ENCODE data around the gene SAFB2.

Gene SAFB2

DNA sequence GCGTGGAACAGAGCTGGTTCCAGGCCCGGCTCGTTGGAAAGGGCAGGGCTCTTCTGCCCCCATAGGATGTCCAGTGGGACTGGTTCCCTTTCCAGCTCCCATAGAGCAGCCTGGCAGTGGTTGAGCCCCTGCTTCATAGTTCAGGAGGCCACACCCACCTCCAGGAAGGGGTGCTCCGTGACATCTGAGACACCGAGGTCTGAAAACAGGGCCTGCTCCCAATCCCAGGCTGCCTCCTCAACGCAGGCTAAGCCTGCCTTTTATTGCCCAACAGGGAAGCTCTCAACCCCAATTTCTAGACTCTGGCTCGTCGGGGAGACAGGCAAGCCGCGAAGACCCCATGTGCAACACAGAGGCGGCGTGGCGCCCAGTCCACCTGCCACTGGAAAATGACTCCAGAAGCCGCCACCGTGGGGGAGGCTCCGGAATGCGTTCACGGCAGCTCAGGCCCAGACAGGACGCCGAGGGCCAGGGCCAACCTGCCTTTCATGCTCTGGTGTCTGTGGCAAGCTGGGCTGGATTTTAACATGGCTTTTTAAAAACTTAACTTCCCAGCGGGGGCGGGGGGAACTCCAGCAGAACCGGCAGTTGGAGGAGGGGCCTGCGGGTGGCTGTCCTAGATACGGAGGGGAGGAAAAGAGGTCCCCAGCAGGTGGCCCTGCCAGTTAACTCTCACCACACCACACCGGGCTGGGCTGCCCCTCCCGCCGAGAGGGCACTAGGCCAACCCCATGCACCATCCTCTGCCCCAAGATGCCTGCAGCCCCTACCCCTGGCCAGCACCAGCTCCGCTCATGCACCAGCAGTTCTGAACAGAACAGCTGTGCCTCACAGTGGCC is 36.9 kb downstream of the SAFB2 start:
- H3K9me3 Mint-ChIP-seq, result no peaks in the 10 kb centered on the region
- ATAC-seq, result peak; percentile 87
- peak; percentile 38 to 70 for DNase-seq
- peak overlapping the region; percentile 57 to 85 for H3K27ac Mint-ChIP-seq
- H3K4me3 Mint-ChIP-seq, result peak overlapping the region; percentile 54 to 72
- H3K27me3 Mint-ChIP-seq, result no peaks in the 10 kb centered on the region
- peaks cover 34% of the 10 kb centered on the region for H3K4me1 Mint-ChIP-seq

DNA sequence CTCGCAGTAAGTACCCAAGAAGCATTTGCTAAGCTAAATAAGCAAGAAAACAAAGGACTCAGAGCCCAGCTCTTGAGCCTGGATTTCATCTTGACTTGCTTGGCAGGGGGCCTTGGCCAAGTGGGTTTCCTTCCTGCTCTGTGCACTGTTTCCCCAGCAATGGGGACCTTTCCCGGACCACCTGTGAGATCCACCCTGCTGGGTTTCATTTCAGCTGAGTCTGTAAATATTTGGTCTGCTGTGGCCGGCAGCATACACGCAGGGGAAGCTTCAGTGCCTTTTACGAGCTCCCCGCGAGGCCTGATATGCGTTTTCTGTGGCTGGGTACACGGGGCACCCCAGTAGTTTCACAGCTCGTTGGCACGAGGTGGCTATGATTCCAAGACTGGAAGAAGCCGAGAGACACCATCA is 42.4 kb downstream of the SAFB2 start:
- no peak overlapping the region for H3K27ac Mint-ChIP-seq
- H3K9me3 Mint-ChIP-seq, result no peaks in the 10 kb centered on the region
- peaks cover 12% of the 10 kb centered on the region for H3K4me1 Mint-ChIP-seq
- DNase-seq (no peak), ATAC-seq (no peak)
- H3K27me3 Mint-ChIP-seq, result no peaks in the 10 kb centered on the region
- H3K4me3 Mint-ChIP-seq, result no peak overlapping the region

DNA sequence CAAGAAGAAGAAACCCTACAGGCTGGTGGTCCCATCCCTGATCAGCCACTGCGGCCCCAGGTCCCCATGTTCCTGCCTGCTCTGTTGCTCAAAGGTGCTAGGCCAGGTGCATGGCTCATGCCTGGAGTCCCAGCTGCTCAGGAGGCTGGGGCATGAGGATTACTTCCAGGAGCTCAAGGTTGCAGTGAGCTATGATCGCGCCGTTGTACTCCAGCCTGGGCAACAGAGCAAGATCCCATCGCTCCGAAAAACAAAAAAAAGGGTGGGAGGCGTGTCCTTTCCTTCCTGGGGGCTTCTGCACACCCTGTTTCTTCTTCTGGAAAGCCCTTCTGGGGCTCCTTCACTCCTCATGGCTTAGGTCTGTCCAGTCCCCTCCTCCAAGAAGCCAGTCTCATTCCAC is 42.9 kb downstream of the SAFB2 start:
- Mint-ChIP-seq H3K4me1 (peaks cover 12% of the 10 kb centered on the region), H3K27me3 (no peaks in the 10 kb centered on the region), H3K4me3 (no peak overlapping the region), H3K9me3 (no peaks in the 10 kb centered on the region), H3K27ac (peak overlapping the region in 1 of 2 donors; percentile 27)
- ATAC-seq (no peak), DNase-seq (no peak)

DNA sequence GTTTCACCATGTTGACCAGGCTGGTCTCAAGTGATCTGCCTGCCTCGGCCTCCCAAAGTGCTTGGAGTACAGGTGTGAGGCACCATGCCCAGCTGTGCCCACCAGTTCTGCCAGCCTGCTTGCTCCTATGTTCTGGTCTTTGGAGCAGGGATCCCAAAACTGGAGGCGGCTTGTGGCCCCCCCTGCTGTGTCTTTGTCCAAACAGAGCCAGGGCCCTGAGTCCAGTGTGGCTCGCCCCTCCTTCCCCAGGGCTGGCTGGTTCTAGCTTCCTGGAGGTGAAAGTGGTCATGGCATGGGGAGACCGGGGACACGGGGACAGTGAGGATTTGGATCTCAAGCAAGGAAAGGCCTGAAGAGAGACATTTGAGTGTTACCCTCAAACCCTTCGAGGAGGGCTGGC is 43.3 kb downstream of the SAFB2 start:
- Mint-ChIP-seq H3K27ac (no peak overlapping the region), H3K4me3 (no peak overlapping the region), H3K4me1 (peaks cover 12% of the 10 kb centered on the region), H3K27me3 (no peaks in the 10 kb centered on the region), H3K9me3 (no peaks in the 10 kb centered on the region)
- ATAC-seq, result no peak
- no peak for DNase-seq

DNA sequence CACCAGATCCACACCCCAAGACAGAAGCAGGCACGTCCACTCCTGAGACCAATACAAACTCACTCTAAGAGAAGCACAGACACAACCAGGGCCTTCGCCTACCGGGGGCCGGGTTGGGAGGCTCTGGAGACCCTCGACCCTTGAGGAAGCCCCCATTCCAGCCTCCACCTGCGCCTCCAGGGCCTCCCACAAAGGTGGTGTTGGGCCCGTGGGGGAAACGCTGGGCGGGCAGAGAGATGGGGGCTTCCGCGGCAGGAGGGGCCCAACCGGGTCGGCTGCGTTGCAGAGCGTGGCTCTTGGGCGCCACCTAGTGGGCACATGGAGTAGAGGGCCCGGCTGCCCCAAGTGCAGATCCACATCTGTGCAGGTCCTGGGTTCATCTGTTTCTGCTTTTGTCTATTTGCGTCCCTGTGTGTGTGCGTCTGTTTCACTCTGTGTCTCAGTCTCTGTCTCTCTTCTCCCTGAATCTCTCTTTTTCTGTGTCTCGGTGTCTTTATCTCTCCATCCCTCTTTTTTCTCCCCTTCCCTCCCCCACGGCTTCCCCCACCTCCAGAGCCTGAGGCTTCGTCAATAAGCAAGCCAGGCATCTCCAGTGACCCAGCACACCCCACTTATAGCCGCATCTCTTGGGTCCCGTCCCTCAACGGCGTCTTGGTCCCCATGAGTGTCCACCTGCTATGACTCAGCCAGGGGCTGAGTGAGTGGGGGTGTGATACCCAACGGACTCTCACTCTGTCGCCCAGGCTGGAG is 44.3 kb downstream of the SAFB2 start:
- no peaks in the 10 kb centered on the region for H3K9me3 Mint-ChIP-seq
- peak overlapping the region in 1 of 2 donors; percentile 9 for H3K4me3 Mint-ChIP-seq
- no peaks in the 10 kb centered on the region for H3K27me3 Mint-ChIP-seq
- peak overlapping the region in 1 of 2 donors; percentile 37 for H3K27ac Mint-ChIP-seq
- ATAC-seq (peak; percentile 93), DNase-seq (peak; percentile 68 to 73)
- H3K4me1 Mint-ChIP-seq, result peaks cover 12% of the 10 kb centered on the region

DNA sequence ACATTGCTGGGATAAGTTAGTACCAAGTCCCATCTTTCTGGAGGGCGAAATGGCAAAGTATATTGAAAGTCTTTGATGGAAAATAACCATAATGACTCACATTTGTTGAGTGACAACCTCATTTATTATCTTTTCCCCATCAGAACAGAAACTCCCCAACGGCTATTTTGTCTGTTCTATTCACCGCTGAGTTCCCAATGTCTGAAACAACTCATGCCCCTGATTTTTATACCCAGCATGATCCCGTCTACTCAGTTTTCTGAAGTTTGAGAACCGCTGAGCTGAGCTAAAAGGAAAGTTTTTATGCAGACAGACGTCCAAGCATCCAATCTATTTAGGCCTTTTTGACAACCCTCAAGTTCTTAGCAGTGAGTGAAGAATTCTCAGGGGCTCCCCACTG is 47.0 kb downstream of the SAFB2 start:
- DNase-seq (no peak), ATAC-seq (no peak)
- Mint-ChIP-seq H3K4me3 (no peak overlapping the region), H3K27me3 (no peaks in the 10 kb centered on the region), H3K27ac (no peak overlapping the region), H3K4me1 (peaks cover 12% of the 10 kb centered on the region), H3K9me3 (no peaks in the 10 kb centered on the region)

DNA sequence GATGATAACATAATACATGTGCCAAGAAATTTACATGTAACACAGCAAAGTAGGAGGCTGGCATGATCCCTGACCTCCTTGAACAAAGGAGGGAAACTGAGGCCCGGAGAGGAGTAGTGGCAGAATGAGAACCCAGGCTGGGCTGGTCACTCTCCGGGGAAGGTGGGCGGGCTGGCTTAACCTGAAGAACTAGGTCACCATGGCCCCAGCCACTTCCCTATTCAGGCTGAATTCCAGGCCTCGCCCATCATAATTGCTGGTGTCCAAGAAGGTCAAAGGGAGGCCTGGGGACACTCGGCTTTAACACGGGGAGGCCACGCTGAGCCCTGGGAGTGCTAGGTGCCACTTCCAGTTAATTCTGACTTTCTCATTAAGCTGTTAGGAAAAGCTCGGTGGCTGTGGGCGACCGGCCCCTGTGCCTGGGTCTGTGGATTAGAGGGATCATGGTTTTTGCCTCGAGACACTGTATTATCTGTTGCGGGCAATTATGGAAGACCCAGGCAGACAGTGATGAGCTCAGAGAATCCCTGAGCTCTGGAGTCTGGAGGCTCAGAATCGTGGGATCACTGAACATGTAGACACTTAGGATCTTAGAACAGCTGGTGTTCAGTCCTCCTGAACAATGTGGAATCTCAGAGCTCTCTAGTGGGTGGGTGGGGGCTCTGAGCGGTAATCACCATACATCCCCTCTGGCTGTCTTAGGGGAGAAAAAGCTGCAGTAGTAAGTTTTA is 49.9 kb downstream of the SAFB2 start:
- peaks cover 2% of the 10 kb centered on the region for H3K4me1 Mint-ChIP-seq
- no peak overlapping the region for H3K27ac Mint-ChIP-seq

DNA sequence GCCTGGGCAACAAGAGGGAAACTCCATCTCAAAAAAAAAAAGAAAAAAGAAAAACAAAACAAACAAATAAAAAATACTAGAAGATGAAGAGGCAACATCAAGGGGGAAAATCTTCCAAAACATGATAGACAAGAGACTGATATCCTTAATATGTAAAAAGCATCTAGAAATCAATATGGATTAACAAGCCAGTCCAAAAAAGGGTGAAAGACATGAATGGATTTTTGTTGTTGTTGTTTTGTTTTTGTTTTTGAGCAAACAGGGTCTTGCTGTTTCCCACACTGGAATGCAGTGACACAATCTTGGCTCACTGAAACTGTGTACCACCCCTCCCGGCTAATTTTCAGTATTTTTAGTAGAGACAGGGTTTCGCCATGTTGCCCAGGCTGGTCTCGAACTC is 50.8 kb downstream of the SAFB2 start:
- no peak for ATAC-seq
- H3K4me1 Mint-ChIP-seq, result no peaks in the 10 kb centered on the region
- H3K27ac Mint-ChIP-seq, result no peak overlapping the region
- H3K4me3 Mint-ChIP-seq, result no peak overlapping the region
- H3K27me3 Mint-ChIP-seq, result peaks cover 8% of the 10 kb centered on the region
- no peak for DNase-seq
- no peaks in the 10 kb centered on the region for H3K9me3 Mint-ChIP-seq

More for the DNA sequence above, 49.9 kb downstream of the SAFB2 start:
- DNase-seq, result no peak
- Mint-ChIP-seq H3K4me3 (no peak overlapping the region), H3K9me3 (no peaks in the 10 kb centered on the region), H3K27me3 (peaks cover 8% of the 10 kb centered on the region)
- ATAC-seq, result no peak

DNA sequence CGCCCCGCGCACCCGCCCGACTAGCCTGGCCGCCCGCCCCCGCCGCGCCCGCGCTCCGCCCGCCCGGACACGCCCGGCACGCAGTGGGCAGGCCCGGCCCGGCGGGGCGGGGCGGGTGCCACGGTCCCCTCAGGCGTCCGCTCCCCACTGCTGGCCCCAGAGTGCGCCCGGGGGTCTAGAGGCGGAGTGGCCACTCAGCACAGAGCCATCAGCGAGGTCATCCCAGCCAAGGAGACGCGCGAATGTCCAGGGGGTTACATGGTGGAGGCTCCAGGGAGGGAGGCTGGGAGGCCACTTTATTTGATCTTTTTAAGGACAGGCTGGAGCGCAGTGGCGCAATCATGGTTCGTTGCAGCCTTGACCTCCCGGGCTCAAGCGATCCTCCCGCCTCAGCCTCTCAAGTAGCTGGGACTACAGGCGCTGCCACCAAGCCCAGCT is 54.6 kb downstream of the SAFB2 start:
- Mint-ChIP-seq H3K4me1 (no peaks in the 10 kb centered on the region), H3K4me3 (no peak overlapping the region), H3K27ac (no peak overlapping the region), H3K9me3 (no peaks in the 10 kb centered on the region), H3K27me3 (peaks cover 13% of the 10 kb centered on the region)
- ATAC-seq, result peak; percentile 45
- DNase-seq, result no peak

DNA sequence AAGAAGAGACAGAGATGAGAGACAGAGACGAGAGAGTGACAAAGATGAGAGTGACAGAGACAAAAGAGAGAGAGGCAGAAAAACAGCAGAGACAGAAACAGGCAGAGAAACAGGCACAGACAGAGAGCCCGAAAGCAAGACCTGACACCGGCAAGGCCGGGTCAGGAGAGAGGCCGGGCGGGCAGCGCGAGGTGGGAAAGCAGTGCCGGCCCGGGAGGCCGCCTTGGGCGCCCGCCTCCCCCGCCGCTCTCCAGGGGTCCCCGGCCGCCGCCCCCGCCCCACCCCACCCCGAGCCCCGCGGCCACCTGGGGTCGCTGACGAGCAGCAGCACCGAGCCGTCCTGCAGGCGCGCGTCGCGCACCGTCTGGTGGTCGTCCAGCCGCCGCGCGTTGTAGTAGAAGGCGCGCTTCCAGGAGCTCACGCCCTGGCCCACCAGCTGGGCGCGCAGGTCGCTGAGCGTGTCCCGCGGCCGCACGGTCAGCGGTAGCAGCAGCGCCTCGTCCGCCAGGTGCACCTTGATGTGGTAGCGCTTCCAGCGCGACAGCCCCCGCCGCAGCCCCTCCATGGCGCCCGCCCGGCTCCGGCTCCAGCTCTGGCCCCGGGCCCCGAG is 55.1 kb downstream of the SAFB2 start, which contains the start of gene TINCR:
Gene TINCR (minus strand): TSS at position 594 of the 610 bp plus-strand sequence.
- DNase-seq (no peak), ATAC-seq (peak; percentile 20)
- no peaks in the 10 kb centered on the region for H3K4me1 Mint-ChIP-seq
- peaks cover 18% of the 10 kb centered on the region for H3K27me3 Mint-ChIP-seq
- no peak within 1 kb of the TSS for H3K4me3 Mint-ChIP-seq
- no peak within 1 kb of the TSS for H3K27ac Mint-ChIP-seq
- H3K9me3 Mint-ChIP-seq, result no peaks in the 10 kb centered on the region

DNA sequence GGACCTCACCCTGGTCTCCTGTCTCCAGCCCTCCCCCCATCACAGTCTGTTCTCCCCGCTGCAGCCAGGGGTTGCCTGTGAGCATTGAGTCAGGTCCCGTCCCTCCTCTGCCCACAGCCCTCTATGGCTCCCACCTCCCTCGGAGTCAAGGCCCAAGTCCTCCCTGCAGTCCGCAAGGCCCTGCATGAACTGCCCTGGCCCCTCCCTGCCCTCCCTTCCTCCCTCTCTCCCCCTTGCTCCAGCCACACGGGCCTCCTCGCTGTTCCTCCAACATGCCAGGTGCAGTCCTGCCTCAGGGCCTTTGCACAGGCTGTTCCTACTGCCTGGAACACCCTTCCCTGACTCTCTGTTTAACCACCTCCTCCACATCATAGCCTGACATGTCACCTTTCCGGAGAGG is 57.6 kb downstream of the SAFB2 start:
- no peak for DNase-seq
- no peaks in the 10 kb centered on the region for H3K4me1 Mint-ChIP-seq
- H3K27ac Mint-ChIP-seq, result no peak overlapping the region
- H3K9me3 Mint-ChIP-seq, result peaks cover 6 to 8% of the 10 kb centered on the region in 2 donors
- no peak overlapping the region for H3K4me3 Mint-ChIP-seq
- peaks cover 42% of the 10 kb centered on the region for H3K27me3 Mint-ChIP-seq
- ATAC-seq, result no peak

DNA sequence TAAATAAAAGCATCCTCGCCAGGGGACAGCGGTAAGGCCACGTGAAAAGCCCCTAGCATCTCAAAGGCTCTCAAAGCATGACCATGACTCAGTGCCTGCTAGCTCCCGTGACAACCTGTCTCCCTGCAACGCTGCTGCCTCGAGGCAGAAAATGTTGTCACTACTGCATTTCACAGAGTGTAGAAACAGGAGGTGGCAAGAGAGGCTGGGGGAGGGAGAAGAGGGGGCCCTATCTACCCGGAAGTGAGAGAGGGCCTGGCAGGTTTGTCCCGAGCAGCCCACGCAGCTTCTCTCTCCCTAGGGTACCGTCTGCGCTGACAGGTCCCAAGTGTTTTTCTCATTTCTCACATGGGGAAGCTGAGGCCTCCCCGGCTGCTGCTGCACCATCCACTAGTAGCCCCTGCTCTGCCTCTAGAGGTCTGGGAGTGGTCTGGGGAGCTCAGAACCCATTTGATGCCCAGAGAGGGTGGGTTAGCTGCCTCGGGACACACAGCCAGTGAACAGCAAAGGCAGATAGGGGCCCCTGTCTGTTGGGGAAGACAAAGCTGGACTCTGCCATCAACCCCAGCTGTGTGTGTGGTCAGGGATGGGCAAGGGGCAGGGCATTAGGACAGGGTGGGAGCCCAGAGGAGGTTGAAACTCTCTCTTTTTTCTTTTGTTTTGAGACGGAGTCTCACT is 58.5 kb downstream of the SAFB2 start:
- H3K4me3 Mint-ChIP-seq, result no peak overlapping the region
- peaks cover 6 to 8% of the 10 kb centered on the region in 2 donors for H3K9me3 Mint-ChIP-seq
- no peaks in the 10 kb centered on the region for H3K4me1 Mint-ChIP-seq
- DNase-seq, result no peak
- no peak for ATAC-seq
- H3K27ac Mint-ChIP-seq, result no peak overlapping the region
- peaks cover 39% of the 10 kb centered on the region for H3K27me3 Mint-ChIP-seq

DNA sequence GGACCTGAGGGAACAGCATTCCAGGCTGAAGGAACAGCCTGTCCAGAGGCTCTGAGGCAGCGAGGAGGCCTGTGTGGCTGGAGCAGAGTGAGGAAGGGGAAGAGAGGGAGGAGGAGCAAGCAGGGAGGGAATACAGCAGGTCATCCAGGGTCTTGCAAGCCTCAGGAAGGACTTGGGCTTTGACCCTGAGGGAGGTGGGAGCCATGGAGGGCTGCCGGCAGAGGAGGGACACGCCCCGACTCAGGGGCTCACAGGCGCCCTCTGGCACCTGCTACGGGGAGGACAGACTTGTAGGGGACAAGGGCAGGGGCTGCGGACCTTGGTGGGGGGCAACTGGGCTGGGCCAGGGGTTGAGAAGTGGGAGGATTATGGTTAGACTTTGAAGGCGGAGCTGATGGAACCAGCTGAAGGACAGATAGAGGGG is 59.6 kb downstream of the SAFB2 start:
- Mint-ChIP-seq H3K4me3 (no peak overlapping the region), H3K27ac (no peak overlapping the region), H3K9me3 (peaks cover 6 to 8% of the 10 kb centered on the region in 2 donors), H3K4me1 (no peaks in the 10 kb centered on the region), H3K27me3 (peaks cover 42% of the 10 kb centered on the region)
- no peak for DNase-seq
- no peak for ATAC-seq

DNA sequence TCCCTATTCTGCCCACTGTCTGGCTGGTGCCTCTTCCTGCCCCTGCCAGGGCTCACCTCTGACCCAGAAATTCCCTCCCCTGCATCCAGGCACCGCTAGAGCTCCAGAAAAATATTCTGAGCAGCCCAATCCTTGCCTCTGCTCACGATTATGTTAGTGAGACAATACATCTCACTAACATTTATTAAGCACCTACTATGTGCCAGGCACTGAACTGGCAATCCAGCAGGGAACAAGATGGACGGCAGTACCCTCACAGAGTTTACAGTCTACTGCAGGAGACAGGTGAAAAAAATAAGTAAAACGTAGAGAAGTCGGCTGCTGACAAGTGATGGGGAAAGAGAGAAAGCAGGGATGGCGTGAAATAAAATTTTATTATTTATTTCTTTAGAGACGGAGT is 60.3 kb downstream of the SAFB2 start:
- no peak for DNase-seq
- Mint-ChIP-seq H3K27ac (no peak overlapping the region), H3K9me3 (peaks cover 6 to 8% of the 10 kb centered on the region in 2 donors), H3K27me3 (peaks cover 42% of the 10 kb centered on the region), H3K4me3 (no peak overlapping the region), H3K4me1 (no peaks in the 10 kb centered on the region)
- no peak for ATAC-seq

DNA sequence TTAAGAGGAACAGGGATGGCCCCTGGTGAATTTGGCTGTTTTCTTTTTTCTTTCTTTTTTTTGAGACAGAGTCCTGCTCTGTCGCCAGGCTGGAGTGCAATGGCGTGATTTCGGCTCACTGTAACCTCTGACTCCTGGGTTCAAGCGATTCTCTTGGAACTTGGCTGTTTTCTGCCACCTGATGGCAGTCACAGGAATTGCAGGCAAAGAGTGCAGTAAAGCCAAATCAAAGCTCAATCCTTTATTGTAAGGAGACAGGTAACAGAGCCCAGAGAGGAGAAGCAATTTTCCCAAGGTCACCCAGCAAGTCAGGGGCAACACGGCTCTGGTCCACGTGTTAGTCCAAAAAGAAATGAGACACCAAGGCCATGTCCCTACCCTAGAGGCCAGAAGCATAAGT is 61.0 kb downstream of the SAFB2 start:
- no peak for ATAC-seq
- no peak overlapping the region for H3K27ac Mint-ChIP-seq
- peaks cover 48% of the 10 kb centered on the region for H3K27me3 Mint-ChIP-seq

More for the DNA sequence above, 61.0 kb downstream of the SAFB2 start:
- peaks cover 6 to 8% of the 10 kb centered on the region in 2 donors for H3K9me3 Mint-ChIP-seq
- DNase-seq, result no peak
- H3K4me3 Mint-ChIP-seq, result no peak overlapping the region
- H3K4me1 Mint-ChIP-seq, result no peaks in the 10 kb centered on the region
